ENCODE results near the gene DIP2A. TPM values are rescaled to one million over a fixed set of nuclear protein-coding genes. Genes with fewer than 3 reads are reported as not detected.

The DIP2A gene
- polyA plus RNA-seq, 1 donor from 2014 or later: 45.0 TPM

DNA sequence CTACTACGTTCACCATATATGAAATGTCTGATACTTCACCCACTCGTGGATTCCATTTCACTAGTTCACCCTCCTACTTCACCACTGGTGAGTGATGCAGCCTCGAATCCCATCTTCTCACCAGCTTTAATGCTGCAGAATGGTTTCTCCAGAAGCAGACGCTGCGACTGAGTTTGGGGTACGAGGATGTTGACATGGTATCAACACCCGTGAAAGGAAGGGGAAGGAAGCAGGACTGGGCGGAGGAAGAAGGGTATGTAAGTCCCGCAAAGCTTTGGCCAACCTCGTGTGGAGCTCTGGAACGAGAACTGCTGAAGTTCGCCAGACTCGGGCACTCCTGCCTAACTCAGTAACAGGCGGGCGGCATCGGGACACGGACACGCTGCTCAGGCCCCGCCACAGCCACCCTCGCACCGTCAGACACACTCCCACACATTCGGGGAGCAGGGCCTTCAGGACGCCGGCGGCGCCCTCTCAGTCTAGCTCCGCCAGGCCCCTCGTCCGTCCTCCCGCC is 833 bp upstream of the DIP2A start:
- H3K27ac ChIP-seq (ENCODE audit: low read length): peak overlapping the region; percentile 63
- H3K4me2 ChIP-seq (ENCODE audit: low read length): peak overlapping the region; percentile 96
- H3K9me2 ChIP-seq (ENCODE audit: insufficient read depth, low read length): no peaks in the 10 kb centered on the region
- H3F3A ChIP-seq (ENCODE audit: insufficient read depth, low read length, poor library complexity, severe bottlenecking): no peaks in the 10 kb centered on the region
- H3K79me2 ChIP-seq (replicated peaks; ENCODE audit: insufficient read depth, low read length): peaks cover 23% of the 10 kb centered on the region
- no peaks in the 10 kb centered on the region for H3K27me3 ChIP-seq (ENCODE audit: insufficient read depth, low read depth, low read length)
- peak overlapping the region; percentile 77 for H3K9ac ChIP-seq (ENCODE audit: low read length)
- H3K36me3 ChIP-seq (ENCODE audit: insufficient read depth, low read length): no peaks in the 10 kb centered on the region
- H3K9me3 ChIP-seq (ENCODE audit: low read length): no peaks in the 10 kb centered on the region
- no peaks in the 10 kb centered on the region for H4K20me1 ChIP-seq (ENCODE audit: insufficient read depth)
- peak overlapping the region; percentile 30 for H2AFZ ChIP-seq (ENCODE audit: low read depth, low read length)
- TF ChIP-seq RAD21 (conservative IDR thresholded peaks at IDR 0.05) (no peak), EP300 (conservative IDR thresholded peaks at IDR 0.05; ENCODE audit: poor library complexity, severe bottlenecking) (no peak), SMC3 (conservative IDR thresholded peaks at IDR 0.05; ENCODE audit: poor library complexity) (no peak), MXI1 (conservative IDR thresholded peaks at IDR 0.05; ENCODE audit: poor library complexity, severe bottlenecking) (no peak), TAF1 (IDR thresholded peaks at IDR 0.05; ENCODE audit: low read depth) (no peak), EZH2 (IDR thresholded peaks at IDR 0.05; ENCODE audit: borderline replicate concordance, insufficient read depth, low read length, poor library complexity, severe bottlenecking) (no peak)
- TF ChIP-seq, protein P1, sequence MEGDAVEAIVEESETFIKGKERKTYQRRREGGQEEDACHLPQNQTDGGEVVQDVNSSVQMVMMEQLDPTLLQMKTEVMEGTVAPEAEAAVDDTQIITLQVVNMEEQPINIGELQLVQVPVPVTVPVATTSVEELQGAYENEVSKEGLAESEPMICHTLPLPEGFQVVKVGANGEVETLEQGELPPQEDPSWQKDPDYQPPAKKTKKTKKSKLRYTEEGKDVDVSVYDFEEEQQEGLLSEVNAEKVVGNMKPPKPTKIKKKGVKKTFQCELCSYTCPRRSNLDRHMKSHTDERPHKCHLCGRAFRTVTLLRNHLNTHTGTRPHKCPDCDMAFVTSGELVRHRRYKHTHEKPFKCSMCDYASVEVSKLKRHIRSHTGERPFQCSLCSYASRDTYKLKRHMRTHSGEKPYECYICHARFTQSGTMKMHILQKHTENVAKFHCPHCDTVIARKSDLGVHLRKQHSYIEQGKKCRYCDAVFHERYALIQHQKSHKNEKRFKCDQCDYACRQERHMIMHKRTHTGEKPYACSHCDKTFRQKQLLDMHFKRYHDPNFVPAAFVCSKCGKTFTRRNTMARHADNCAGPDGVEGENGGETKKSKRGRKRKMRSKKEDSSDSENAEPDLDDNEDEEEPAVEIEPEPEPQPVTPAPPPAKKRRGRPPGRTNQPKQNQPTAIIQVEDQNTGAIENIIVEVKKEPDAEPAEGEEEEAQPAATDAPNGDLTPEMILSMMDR (IDR thresholded peaks at IDR 0.05; ENCODE audit: poor library complexity, severe bottlenecking): no peak
- TF ChIP-seq, protein P2, sequence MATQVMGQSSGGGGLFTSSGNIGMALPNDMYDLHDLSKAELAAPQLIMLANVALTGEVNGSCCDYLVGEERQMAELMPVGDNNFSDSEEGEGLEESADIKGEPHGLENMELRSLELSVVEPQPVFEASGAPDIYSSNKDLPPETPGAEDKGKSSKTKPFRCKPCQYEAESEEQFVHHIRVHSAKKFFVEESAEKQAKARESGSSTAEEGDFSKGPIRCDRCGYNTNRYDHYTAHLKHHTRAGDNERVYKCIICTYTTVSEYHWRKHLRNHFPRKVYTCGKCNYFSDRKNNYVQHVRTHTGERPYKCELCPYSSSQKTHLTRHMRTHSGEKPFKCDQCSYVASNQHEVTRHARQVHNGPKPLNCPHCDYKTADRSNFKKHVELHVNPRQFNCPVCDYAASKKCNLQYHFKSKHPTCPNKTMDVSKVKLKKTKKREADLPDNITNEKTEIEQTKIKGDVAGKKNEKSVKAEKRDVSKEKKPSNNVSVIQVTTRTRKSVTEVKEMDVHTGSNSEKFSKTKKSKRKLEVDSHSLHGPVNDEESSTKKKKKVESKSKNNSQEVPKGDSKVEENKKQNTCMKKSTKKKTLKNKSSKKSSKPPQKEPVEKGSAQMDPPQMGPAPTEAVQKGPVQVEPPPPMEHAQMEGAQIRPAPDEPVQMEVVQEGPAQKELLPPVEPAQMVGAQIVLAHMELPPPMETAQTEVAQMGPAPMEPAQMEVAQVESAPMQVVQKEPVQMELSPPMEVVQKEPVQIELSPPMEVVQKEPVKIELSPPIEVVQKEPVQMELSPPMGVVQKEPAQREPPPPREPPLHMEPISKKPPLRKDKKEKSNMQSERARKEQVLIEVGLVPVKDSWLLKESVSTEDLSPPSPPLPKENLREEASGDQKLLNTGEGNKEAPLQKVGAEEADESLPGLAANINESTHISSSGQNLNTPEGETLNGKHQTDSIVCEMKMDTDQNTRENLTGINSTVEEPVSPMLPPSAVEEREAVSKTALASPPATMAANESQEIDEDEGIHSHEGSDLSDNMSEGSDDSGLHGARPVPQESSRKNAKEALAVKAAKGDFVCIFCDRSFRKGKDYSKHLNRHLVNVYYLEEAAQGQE (IDR thresholded peaks at IDR 0.05; ENCODE audit: borderline replicate concordance): no peak
- H3K4me3 ChIP-seq (ENCODE audit: low read length): peak overlapping the region; percentile 98

DNA sequence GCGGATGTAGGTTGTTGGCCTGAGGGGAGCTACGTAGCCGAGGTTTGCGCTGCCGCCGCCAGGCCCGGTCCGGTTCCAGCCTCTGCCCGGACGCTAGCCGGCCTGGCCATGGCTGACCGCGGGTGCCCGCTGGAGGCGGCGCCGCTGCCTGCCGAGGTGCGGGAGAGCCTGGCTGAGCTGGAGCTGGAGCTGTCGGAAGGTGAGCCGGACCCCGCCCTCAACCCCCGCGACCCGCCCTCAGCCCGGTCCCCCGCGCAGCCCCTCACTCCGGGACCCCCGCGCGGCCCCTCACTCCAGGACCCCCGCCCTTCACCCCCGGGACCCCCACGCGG is 299 bp downstream of the DIP2A start:
- Histone ChIP-seq H3K27ac (ENCODE audit: low read length) (peak overlapping the region; percentile 57), H3K36me3 (ENCODE audit: insufficient read depth, low read length) (no peaks in the 10 kb centered on the region), H3K9ac (ENCODE audit: low read length) (peak overlapping the region; percentile 88), H4K20me1 (ENCODE audit: insufficient read depth) (no peaks in the 10 kb centered on the region), H3K79me2 (replicated peaks; ENCODE audit: insufficient read depth, low read length) (peaks cover 30% of the 10 kb centered on the region), H3F3A (ENCODE audit: insufficient read depth, low read length, poor library complexity, severe bottlenecking) (no peaks in the 10 kb centered on the region), H2AFZ (ENCODE audit: low read depth, low read length) (peak overlapping the region; percentile 45), H3K9me2 (ENCODE audit: insufficient read depth, low read length) (no peaks in the 10 kb centered on the region), H3K27me3 (ENCODE audit: insufficient read depth, low read depth, low read length) (no peaks in the 10 kb centered on the region), H3K4me2 (ENCODE audit: low read length) (no peak overlapping the region), H3K9me3 (ENCODE audit: low read length) (no peaks in the 10 kb centered on the region), H3K4me3 (ENCODE audit: low read length) (peak overlapping the region; percentile 98)
- TF ChIP-seq, protein P2 (IDR thresholded peaks at IDR 0.05; ENCODE audit: borderline replicate concordance): peak; percentile 25
- TF ChIP-seq RAD21 (conservative IDR thresholded peaks at IDR 0.05): peak; percentile 3
- TF ChIP-seq EZH2 (IDR thresholded peaks at IDR 0.05; ENCODE audit: borderline replicate concordance, insufficient read depth, low read length, poor library complexity, severe bottlenecking): no peak
- no peak for TF ChIP-seq TAF1 (IDR thresholded peaks at IDR 0.05; ENCODE audit: low read depth)
- peak; percentile 50 for TF ChIP-seq EP300 (conservative IDR thresholded peaks at IDR 0.05; ENCODE audit: poor library complexity, severe bottlenecking)
